Activated CD4-positive, CD25-positive, alpha-beta regulatory T cell treated with anti-CD3 and anti-CD28 coated beads, Interleukin-2, amount 50 U/mL, for 16 hours (primary cell): ENCODE results near the gene A3GALT2.

Experiments
- DNase-seq: peaks from one replicate; pipeline ENCODE4 v3.0.0-alpha.2; 2020; ENCODE audit warnings: low read depth, low spot score

Gene A3GALT2

GRCh38 chr1:33272930-33273329 is 48.0 kb downstream of the A3GALT2 start:
- DNase-seq = no peak

GRCh38 chr1:33272509-33272908 is 48.4 kb downstream of the A3GALT2 start:
- no peak for DNase-seq

- no peak for DNase-seq
Observed at GRCh38 chr1:33271666-33272505, 49.0 kb downstream of the A3GALT2 start.

DNA sequence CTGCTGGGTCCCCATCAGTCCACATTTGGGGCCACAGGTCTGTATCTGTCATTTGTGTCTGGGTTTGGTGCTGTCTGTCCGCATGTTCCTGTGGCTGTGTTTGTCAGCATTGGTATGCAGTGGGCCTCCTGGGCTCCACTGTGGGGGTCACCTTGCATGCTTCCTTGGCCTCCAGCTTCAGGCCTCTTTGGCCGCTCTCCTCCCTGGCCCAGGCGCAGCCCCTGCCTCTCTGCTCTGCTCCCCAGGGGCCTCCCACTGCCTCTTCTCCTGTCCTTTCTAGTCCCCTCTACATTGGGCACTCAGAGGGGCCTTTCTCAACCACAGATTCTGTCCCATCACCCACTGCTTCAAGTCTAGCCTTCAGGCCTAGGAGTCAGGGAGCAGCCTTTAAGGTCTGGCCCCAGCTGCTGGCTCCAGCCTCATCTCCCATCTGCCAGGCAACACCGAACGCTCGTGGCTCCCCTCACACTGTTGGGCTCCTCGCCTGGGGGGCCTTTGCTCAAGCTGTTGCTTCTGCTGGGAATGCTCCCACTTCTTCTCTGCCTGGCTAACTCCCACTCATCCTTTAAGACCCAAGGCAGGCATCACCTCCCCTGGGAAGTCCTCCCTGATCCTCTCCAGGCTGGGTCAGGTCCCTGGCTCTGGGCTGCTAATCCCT is 50.0 kb downstream of the A3GALT2 start:
- DNase-seq = no peak

DNA sequence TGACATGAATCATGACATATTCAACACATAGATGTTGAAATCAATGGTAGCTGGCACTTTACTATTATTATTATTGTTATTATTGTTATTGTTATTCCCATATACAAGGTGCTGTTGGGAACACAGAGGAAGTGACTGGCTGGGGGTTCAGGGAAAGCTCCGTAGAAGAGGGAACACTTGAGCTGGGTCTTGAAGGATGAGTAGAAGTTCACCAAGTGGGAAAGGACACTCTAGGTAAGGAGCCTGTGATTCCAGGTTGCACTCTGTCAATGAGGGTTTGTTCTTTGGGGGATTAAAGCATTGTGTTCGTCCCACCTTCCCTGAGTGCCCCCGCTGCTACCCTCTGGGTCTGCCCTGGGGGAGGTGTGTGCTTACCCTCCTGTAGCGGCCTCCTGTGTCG is 50.5 kb downstream of the A3GALT2 start:
- DNase-seq = no peak

DNA sequence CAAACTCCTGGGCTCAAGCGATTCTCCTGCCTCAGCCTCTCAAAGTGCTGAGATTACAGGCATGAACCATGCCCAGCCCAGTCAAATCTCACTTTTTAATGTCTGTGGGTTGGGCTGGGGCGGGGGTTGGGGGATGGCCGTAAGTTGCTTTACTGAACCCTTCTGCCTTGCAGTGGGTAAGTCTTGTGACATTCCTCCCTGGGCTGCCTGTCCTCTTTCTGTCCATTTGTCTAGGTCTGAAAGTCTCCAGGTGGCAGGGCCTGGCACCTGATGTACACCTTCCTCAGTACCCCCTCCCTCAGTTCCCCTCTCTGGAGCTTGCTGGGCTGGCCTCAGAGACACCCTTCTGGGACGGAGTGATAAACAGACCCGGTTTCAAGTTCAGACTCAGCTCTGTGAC is 51.3 kb downstream of the A3GALT2 start:
- DNase-seq = no peak

GRCh38 chr1:33268927-33269610 is 51.8 kb downstream of the A3GALT2 start:
- no peak for DNase-seq

DNA sequence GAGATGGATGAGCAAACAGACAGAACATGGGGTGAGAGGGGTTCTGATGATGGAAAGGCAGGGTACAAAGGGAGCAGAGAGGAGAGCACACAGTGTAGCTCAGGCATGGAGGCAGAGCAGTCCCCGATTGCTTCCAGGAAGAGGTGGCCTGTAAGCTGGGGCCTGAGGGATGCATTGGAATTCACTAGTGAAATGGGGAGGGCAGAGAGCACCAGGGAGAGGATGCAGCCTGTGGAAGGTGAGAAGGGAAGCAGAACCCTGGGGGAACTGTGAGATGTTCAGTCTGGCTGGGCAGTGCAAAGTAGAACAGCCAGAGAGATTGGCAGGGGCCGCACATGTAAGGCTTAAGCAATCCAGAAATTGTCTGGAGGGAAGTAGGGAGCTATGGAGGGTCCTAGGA is 52.4 kb downstream of the A3GALT2 start:
- DNase-seq = no peak

DNA sequence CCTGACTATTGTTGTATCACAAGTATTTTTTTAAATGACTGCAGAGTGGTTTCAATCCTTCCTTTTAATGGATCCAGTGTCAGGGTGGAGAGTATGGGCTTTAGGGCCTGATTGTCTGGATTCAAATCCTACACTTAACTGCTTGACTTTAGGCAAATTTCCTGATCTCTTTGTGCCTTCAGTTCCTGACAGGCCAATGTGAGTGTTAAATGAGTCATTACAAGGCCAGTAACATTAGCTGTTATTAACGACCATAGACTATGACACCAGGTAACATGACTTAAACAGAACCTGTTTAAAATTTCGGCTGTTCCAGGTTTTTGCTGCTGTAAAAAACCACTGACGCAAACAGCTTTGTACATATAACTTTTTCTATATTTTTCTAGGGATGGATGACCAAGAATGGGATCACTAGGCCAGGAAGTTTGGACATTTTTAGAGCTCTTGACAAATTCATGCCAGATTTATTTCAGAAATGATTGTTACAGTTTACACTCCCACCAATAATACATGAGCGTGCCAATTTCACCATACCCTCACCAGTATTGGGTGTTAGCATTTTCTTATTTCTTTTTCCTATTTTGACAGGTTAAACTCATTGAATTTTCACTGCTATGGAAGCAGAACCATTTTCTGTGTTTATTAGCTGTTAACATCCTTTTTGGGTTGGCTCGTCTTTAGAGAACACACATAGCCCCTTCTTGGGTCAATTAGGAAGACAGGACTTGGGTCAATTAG is 53.3 kb downstream of the A3GALT2 start:
- no peak for DNase-seq

- DNase-seq = no peak
Observed at GRCh38 chr1:33266766-33267165, 54.1 kb downstream of the A3GALT2 start.

GRCh38 chr1:33265780-33266605 is 54.9 kb downstream of the A3GALT2 start:
- no peak for DNase-seq

- DNase-seq = no peak
Observed at GRCh38 chr1:33263890-33264504, 56.9 kb downstream of the A3GALT2 start.

GRCh38 chr1:33261344-33261743 is 59.6 kb downstream of the A3GALT2 start:
- DNase-seq = no peak

- no peak for DNase-seq
Observed at GRCh38 chr1:33260439-33260838, 60.5 kb downstream of the A3GALT2 start.

DNA sequence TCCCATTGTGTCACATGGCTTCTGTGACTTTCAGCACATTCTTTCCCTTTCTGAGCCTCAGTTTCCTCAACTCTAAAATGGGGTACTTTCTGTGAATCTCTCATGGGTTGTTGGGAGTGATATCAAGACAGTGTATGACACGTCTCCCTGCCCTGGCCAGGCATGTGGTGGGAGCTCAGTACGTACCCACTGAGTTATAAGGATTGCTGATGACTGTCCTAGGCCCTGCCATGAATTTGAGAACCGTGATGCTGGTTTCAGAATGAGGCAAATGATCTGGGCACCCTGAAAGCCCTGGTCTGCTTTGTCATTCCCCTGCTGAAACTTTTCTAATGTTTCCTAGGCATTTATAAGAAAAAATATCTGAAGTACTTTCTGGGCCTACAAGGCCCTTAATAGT is 61.0 kb downstream of the A3GALT2 start:
- DNase-seq = no peak

DNA sequence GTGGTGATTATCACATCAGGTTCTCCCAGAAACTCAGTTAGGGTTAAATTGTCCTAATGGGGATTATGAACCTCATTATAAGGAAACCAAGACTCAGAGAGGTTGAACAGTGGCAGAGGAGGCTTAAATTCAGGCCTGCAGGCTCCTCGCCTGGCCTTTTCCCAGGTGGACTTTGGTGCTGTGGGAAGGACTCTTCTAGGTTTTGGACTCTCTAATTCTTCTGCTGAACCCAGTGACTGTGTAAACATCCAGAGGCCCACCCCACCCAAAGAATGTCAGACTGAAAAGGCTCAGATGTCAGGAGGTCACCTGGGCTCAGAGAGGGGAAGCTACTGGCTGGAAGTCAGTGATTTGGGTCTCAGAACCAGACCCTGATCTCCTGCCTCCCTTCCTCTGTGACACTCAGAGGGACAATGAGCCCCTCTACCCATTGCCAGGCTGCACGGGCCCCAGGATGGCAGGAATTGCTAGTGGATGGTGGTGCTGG is 62.1 kb downstream of the A3GALT2 start:
- no peak for DNase-seq

GRCh38 chr1:33257772-33258712 is 62.9 kb downstream of the A3GALT2 start:
- DNase-seq = no peak

GRCh38 chr1:33257207-33257771 is 63.6 kb downstream of the A3GALT2 start:
- DNase-seq = no peak
